Fibroblast of lung (primary cell): Measurements from ENCODE around the gene MOGAT3.

ENCODE experiments used
- EZH2 ChIP-seq: IDR thresholded peaks from 2 replicates; pipeline ENCODE4 v1.5.1; 2012; ENCODE audit warnings: low read length, control low read depth, mild to moderate bottlenecking; ENCODE audit errors: missing control alignments
- TF ChIP-seq, protein P1 (sequence below), 2 donors: IDR thresholded peaks in 1 of 2; conservative IDR thresholded peaks in 1 of 2; 1 replicate in 1 of 2; 2 replicates in 1 of 2; pipeline ENCODE4 v1.5.1; 2011 to 2012; ENCODE audit warnings: low read length in 2 of 2, control low read depth in 1 of 2, inconsistent platforms in 1 of 2, low read depth in 1 of 2, mild to moderate bottlenecking in 1 of 2

DNA sequence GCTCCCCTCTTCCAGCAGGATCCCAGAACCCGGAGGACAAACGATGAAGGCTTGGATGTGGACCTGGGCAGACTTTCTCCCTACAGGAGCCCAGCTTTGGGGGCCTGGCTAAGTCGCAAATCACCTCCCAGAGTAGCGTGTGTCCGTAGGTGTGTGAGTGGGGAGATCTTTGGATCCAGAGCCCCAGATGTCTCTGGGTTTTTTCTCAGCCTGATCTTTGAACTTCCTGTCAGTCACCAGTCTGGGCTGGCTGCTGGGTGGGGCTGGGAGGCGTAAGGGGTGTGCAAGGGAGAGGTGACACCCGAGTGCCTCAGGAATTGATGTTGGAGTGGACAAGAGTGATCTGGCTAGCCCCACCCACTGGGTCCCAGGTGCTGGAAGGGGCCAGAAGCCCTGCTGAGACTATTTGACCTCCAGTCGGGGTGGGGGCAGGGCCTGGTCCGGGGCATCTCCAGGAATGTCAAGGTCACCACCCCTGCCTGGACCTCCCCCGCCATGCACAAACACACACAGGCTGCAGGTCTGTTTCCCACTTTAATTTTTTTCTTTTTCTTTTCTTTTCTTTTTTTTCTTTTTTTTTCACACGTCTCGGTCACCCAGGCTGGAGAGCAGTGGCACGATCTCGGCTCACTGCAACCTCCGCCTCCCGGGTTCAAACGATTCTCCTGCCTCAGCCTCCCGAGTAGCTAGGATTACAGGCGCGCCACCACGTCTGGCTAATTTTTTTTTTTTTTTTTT lies at the start of gene MOGAT3:
- TF ChIP-seq, protein P1, sequence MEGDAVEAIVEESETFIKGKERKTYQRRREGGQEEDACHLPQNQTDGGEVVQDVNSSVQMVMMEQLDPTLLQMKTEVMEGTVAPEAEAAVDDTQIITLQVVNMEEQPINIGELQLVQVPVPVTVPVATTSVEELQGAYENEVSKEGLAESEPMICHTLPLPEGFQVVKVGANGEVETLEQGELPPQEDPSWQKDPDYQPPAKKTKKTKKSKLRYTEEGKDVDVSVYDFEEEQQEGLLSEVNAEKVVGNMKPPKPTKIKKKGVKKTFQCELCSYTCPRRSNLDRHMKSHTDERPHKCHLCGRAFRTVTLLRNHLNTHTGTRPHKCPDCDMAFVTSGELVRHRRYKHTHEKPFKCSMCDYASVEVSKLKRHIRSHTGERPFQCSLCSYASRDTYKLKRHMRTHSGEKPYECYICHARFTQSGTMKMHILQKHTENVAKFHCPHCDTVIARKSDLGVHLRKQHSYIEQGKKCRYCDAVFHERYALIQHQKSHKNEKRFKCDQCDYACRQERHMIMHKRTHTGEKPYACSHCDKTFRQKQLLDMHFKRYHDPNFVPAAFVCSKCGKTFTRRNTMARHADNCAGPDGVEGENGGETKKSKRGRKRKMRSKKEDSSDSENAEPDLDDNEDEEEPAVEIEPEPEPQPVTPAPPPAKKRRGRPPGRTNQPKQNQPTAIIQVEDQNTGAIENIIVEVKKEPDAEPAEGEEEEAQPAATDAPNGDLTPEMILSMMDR (conservative IDR thresholded peaks at IDR 0.05 in 1 of 2, IDR thresholded peaks at IDR 0.05 in 1 of 2; ENCODE audit: low read depth in 1 of 2, low read length in 2 of 2) = no peak
- peak; percentile 67 for TF ChIP-seq EZH2
